ENCODE results near the gene LTBP3. TPM values are rescaled to one million over a fixed set of nuclear protein-coding genes. Genes with fewer than 3 reads are reported as not detected.
A peak's percentile ranks its signal among the peaks of the same experiment; 100 is the strongest.

LTBP3 gene
- total and polyA plus RNA-seq, 2 of the 13 experiments (the other 11 are each of a cell fraction or from before 2014, with no cell fraction given): 12.2 to 68.1 TPM

DNA sequence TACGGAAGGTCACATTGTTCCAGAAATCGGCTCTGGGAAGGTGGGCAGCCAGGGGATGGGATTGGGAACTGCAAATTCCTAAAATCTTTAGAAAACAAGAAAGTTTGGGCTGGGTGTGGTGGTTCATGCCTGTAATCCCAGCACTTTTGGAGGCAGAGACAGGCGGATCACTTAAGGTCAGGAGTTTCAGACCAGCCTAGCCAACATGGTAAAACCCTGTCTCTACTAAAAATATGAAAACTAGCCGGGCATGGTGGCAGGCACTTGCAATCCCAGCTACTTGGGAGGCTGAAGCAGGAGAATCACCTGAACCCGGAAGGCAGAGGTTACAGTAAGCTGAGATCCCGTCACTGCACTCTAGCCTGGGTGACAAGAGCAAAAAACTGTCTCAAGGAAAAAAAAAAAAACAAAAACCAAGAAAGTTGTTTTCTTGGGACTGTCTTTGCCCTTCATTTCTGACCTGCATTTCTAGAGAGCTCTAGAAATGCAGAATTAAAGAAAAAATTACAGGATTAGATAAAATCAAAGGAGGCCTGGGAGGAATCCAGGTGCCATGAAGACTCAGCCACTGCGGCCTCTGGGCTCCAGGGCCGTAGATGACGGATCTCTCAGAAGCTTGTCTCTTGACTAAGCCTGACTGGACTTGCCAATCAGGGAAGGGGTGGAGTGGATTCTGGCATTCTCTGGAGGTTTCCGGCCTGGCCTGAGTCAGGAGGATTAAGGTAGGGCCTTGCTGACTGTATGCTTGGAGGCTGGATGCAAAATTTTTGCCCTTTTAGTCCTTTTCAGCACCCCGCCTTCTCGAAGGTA lies 64.6 kb downstream of the LTBP3 start (continued):
- no peak for TF ChIP-seq MAX (IDR thresholded peaks at IDR 0.05)
- TF ChIP-seq SMAD1 (CRISPR knock-in tag; IDR thresholded peaks at IDR 0.05; ENCODE audit: borderline replicate concordance, low read depth): no peak
- TF ChIP-seq, protein P1, sequence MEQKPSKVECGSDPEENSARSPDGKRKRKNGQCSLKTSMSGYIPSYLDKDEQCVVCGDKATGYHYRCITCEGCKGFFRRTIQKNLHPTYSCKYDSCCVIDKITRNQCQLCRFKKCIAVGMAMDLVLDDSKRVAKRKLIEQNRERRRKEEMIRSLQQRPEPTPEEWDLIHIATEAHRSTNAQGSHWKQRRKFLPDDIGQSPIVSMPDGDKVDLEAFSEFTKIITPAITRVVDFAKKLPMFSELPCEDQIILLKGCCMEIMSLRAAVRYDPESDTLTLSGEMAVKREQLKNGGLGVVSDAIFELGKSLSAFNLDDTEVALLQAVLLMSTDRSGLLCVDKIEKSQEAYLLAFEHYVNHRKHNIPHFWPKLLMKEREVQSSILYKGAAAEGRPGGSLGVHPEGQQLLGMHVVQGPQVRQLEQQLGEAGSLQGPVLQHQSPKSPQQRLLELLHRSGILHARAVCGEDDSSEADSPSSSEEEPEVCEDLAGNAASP (CRISPR knock-in tag; IDR thresholded peaks at IDR 0.05; ENCODE audit: borderline replicate concordance): no peak
- no peak for TF ChIP-seq YEATS4 (CRISPR knock-in tag; IDR thresholded peaks at IDR 0.05; ENCODE audit: borderline replicate concordance)
- 0 out of 2 replicates have a peak, but pooled peaks have one; percentile 13 for TF ChIP-seq ZNF331 (CRISPR knock-in tag; IDR thresholded peaks at IDR 0.05)
- no peak for TF ChIP-seq ZKSCAN5 (CRISPR knock-in tag; IDR thresholded peaks at IDR 0.05)
- no peak for TF ChIP-seq ZBTB43 (CRISPR knock-in tag; conservative IDR thresholded peaks at IDR 0.05)
- TF ChIP-seq ZNF124 (CRISPR knock-in tag; IDR thresholded peaks at IDR 0.05): no peak
- TF ChIP-seq HOXA5 (CRISPR knock-in tag; IDR thresholded peaks at IDR 0.05): no peak
- no peak for TF ChIP-seq GATA4 (IDR thresholded peaks at IDR 0.05; ENCODE audit: borderline replicate concordance, low read depth)
- 0 out of 2 replicates have a peak, but pooled peaks have one; percentile 19 for TF ChIP-seq ZNF609 (CRISPR knock-in tag; IDR thresholded peaks at IDR 0.05; ENCODE audit: borderline replicate concordance)
- TF ChIP-seq PHF21A (CRISPR knock-in tag; IDR thresholded peaks at IDR 0.05): 0 out of 2 replicates have a peak, but pooled peaks have one; percentile 10
- no peak for TF ChIP-seq ZFP36L2 (CRISPR knock-in tag; IDR thresholded peaks at IDR 0.05)
- no peak for TF ChIP-seq HMGXB3 (CRISPR knock-in tag; IDR thresholded peaks at IDR 0.05; ENCODE audit: borderline replicate concordance)
- no peak for TF ChIP-seq ZNF556 (CRISPR knock-in tag; IDR thresholded peaks at IDR 0.05; ENCODE audit: borderline replicate concordance)
- TF ChIP-seq ZBTB21 (CRISPR knock-in tag; IDR thresholded peaks at IDR 0.05): no peak
- no peak for TF ChIP-seq SALL1 (CRISPR knock-in tag; IDR thresholded peaks at IDR 0.05)
